ENCODE measurements around the gene LINGO3.

The LINGO3 gene

DNA sequence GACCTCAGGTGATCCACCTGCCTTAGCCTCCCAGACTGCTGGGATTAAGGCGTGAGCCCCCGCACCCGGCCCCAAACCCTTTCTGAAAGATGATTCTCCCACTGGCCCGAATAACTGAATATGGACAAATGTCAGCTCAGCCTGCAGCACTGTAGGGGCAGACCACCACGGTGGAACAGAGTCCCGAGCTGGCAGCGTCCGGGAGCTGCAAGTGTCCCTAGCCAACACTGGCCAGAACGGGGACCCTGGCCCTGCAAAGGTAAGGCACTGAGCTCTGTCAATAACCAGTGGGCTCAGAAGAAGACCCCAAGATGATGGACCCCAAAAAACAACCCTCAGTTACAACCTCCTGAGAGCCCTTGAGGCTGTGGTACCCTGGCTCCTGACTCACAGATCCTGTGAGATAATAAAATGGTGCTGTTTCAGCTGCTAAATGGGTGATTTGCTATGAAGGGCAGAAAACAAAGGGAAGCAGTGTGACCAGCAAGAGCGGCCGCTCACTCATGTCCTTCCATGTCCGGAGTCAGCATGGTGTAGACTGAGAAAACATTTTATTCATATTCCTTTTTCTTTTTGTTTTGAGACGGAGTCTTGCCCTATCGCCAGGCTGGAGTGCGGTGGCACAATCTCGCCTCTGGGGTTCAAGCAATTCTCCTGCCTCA lies 18.9 kb upstream of the LINGO3 start:
- DNase-seq = no peak

GRCh38 chr19:2325281-2326046 lies 17.5 kb upstream of the LINGO3 start:
- DNase-seq = no peak

GRCh38 chr19:2324220-2324948 lies 16.4 kb upstream of the LINGO3 start:
- peak; percentile 28 for DNase-seq

DNA sequence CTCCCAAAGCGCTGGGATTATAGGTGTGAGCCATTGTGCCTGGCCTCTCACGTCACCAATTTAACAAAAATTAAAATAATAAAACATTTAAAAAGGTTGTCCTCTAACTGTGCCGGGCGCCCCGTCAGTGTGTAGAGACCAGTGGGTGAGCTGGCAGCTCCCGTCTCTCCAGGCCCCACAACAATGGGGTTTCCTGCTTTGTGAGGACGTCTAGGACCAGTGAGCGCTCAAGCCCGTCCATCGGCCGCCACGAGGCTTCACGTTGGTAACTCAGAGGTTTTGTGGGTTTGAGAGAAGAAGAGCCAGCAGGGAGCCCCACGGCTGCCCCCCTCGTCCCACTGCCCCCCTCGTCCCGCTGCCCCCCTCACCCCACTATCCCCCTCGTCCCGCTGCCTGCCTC lies 15.8 kb upstream of the LINGO3 start:
- DNase-seq = no peak

GRCh38 chr19:2321565-2322283 lies 13.8 kb upstream of the LINGO3 start:
- DNase-seq = no peak

- no peak for DNase-seq
Measured at GRCh38 chr19:2320939-2321338, 13.0 kb upstream of the LINGO3 start.

GRCh38 chr19:2320049-2320448 lies 12.1 kb upstream of the LINGO3 start:
- no peak for DNase-seq

DNA sequence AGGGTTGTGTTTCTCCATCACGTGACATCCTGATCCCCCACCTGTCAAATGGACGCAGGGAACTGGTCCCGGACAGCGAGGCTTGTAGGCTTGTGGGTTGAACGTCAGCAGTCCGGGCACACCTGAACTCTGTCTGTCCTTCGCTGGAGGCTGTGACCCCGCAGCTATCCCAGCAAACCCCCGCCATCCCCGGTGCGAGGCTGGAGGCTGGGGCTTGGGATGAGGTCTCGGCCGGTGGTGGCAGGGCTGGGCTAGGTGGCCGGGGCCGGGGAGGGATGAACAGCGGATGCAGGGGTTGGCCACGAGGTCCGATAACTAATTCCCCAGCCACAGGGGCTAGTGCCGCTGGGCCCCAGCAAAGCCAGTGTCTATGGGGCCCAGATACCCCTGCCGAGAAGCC lies 11.6 kb upstream of the LINGO3 start:
- DNase-seq = no peak

GRCh38 chr19:2318923-2319322 lies 11.0 kb upstream of the LINGO3 start:
- no peak for DNase-seq

GRCh38 chr19:2317756-2318155 lies 9.8 kb upstream of the LINGO3 start:
- no peak for DNase-seq

DNA sequence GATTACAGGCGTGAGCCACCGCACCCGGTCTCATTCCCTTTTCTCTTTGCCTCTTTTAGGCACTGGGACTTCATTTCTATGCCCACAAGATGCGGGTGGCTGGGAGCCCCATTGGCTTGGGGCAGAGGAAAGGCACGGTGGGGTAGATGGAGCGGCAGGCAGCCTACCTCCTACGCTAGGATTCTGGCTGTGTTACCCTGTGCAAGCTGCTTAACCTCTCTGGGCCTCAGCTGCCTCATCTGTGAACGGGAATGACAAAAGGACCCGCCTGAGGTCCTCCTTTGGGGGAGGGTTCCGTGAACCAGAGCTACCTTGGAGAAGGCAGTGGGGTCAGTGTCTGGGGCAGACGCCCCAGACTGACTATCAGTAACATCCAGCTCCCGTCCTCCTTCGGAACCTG lies 9.3 kb upstream of the LINGO3 start:
- DNase-seq = no peak

DNA sequence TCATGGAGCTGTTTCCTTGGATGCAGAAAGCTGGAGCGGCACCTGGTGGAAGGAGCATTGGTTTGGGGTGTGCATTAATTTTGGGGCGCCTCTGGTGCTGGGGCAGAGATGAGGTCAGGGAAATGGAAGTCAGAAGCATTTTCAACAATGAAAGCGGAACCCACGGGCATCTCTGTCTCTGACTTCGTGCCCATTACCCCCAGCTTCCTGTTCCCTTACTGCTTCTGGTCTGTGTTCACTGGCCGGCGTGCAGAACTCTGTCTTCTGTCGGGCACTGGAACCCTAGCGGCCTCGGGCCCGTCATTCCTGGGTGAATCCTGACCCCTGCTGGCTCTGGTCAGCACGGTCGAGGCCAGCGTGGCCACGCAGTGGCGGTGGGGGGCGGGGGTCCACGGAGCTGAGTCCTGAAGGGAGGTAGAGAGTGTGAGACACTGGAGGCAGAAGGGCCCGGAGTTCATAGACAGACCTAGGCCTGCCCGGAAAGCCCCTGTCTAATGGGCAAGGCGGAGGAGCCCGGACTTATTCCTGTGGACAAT lies 7.9 kb upstream of the LINGO3 start:
- no peak for DNase-seq

DNA sequence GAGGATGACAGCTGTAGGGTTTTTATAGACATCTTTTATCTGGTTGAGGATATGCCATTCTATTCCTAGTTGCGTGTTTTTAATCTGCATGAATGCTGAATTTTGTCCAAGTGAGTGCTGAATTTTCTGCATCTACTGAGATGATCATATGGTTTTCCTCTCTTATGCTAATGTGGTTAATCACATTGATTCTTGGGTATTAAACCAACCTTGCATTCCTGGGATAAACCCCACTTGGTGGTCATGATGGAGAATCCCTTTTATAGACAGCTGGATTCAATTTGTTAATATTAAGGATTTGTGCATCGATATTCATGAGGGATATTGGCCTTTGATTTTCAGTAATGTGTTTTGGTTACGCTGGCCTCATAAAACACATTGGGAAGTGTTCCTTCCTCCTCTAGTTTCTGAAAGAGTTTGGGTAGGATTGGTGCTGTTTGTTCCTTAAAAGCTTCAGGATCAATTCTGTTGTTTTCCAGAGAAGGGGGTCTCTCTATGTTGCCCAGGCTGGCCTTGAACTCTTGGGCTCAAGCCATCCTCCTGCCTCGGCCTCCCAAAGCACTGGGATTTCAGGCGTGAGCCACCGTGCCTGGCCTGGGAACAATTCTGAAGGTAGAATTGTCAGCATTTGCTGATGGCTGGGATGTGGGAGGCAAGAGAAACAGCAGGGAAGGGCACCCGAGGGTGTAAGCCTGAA lies 7.3 kb upstream of the LINGO3 start:
- DNase-seq = no peak

GRCh38 chr19:2312820-2313501 lies 5.0 kb upstream of the LINGO3 start:
- peak; percentile 44 for DNase-seq

DNA sequence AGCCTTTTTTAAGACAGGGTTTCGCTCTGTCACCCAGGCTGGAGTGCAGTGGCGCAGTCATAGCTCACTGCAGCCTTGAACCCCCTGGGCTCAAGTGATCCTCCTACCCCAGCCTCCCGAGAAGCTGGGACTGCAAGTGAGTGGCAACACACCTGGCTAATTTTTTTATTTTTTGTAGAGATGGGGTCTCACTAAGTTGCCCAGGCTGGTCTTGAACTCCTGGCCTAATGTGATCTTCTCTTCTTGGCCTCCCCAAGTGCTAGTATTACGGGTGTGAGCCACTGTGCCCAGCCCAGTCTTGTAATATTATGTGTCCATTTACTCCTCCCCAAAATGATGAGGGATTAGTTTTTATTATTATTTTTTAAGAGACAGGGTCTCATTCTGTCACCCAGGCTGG lies 3.1 kb upstream of the LINGO3 start:
- no peak for DNase-seq

DNA sequence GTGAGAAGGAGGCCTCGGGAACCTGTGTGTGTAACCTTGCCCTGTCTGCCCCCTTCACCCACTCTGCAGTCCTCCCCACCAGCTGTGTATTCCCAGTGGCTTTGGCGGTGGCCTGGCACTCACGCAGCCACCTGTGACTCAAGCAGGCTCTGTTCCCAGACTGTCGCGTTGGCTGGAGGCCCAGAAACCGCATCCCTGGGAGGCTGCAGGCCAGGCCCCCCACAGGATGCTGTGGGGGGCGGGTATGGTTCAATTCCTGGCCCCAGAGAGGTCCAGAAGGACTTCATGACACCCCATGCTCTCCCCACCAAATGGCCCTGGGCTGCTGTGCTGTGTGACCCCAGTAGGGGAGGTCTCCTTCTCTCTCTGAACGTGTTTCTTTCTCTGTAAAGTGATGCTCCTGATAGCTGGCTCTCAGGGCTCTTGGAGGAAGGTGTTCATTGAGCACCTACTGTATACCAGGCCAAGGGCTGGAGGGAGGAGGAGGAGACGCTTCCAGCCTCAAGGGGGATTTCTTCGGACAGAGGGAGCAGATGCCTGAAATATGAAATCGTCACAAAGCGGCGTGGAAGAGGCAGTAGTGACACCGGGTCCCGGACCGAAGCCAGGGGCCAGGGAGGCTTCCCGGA lies 1.9 kb upstream of the LINGO3 start:
- DNase-seq = peak; percentile 79

DNA sequence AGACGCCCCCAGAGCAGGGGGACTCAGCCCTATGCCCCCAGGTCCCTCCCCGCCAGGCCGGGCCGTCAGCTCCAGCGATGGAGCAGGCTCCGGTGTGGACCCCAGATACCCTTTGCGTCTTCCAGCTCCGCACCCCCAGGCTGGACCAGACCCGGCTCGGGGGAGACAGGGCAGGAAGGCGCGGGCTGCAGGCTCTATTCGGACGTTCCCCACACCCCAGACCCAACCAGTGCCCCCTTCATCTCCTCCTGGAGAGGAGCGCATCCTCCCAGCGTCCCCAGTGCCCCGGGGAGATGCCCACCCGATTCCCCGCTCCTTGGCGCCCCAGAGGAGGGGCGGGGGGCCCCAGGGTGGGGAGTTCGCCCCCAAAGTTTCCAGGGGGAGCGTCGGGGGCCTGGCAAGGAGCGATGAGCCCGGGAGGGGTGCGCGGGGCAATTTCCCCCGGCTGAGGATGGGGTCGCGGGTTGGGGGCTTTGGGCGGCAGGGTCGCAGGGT lies 389 bp downstream of the LINGO3 start:
- DNase-seq = no peak

- DNase-seq = no peak
Measured at GRCh38 chr19:2306971-2307370, 983 bp downstream of the LINGO3 start.

DNA sequence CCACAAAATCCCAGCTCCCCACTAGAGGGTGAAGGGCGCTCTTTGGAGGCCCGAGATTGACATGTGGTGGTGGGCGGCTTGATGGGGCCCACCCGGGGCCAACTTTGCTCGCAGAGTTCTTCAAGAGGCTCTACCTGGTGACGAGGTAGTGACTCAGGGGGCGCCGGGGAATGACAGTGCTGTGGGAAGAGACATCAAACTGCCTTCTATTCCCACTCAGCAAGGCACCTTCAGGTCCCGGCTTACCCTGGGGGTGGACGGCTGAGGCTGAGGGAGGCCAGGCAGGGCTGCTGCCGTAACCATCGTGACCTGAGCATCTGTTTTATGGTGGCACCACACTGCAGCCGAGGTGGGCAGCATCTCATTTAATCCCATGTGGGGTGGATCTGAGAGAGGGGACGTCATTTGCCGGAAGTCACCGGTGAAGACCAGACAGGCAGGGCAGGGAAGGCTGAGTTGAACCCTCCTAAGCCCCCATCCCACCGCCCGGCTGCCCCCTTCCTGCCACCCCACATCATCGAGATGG lies 1.6 kb downstream of the LINGO3 start:
- DNase-seq = no peak

DNA sequence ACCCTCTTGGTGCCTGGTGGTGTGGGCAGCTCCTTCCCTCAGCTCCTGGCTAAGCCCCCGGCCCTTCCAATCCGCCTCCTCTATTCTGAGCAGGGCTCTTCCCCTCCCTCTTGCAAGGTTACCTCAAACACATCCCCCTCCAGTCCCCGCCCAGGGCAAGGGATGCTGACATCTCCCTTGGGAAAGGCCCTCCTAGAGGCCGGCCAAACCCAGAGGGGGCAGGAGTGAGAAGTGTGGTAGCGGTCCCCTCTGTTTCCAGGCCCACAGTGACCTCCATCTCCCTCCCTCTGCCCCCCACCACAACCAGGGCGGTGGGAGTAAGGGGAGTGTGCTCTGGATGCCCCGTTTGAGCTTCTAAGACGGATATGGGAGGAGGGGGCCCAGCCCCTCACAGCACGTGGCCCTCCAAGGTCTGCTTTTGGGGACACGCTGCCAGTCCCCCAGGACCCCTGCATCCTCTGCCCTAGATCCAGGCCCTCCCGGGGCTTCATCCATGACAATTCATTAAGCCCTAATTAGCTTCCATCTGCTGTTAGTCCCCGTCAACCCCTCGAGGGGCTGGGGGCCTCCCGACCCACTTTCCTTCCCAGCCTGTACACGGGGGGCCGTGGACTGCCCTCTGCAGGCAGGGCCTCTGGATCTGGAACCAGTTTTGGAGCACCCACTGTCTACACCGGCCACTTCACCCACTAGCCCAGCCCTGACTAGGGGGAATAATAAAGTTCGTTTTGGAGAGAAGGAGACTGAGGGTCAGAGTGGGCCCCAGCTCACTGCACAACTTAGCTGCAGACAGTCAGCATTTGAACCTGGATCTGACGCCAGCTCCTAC lies 2.3 kb downstream of the LINGO3 start:
- DNase-seq = no peak

Measured in DMS79 (cell line).